Measurements from ENCODE around the gene APOBEC2.

DNA sequence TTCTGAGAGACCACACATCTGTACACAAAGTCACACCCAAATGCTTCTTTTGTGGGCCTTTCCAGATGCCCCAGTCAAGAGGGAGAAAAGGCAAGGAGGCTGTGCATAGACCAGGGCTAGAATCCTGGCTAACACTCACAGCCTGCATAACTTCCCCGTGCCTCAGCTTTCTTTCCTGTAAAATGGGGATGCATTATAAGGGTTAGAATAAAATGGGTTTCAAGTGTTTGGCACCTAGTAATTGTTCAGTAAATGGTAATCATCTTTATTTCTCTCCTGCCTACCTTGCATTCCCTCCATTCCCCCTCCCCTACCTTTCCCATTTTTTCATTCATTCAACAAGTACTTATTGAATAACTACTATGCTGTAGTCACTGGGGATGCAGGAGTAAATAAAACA lies 43.3 kb upstream of the APOBEC2 start:
- TF ChIP-seq ZNF274 (IDR thresholded peaks at IDR 0.05; ENCODE audit: low read depth, low read length) = no peak
- no peak for TF ChIP-seq YY1 (IDR thresholded peaks at IDR 0.05; ENCODE audit: insufficient read depth, insufficient read length)
- TF ChIP-seq SUZ12 (IDR thresholded peaks at IDR 0.05; ENCODE audit: extremely low read depth, insufficient read depth, insufficient read length) = no peak
